Effector CD8-positive, alpha-beta T cell (primary cell): Measurements from ENCODE around the gene CLSTN3.
A peak's percentile ranks its signal among the peaks of the same experiment; 100 is the strongest.

Experiments
- DNase-seq: peaks from one replicate; lab custom pipeline; 2025; lab: John Stamatoyannopoulos, UW

CLSTN3 gene

GRCh38 chr12:7125632-7126227 lies 4.4 kb upstream of the CLSTN3 start:
- DNase-seq: no peak

DNA sequence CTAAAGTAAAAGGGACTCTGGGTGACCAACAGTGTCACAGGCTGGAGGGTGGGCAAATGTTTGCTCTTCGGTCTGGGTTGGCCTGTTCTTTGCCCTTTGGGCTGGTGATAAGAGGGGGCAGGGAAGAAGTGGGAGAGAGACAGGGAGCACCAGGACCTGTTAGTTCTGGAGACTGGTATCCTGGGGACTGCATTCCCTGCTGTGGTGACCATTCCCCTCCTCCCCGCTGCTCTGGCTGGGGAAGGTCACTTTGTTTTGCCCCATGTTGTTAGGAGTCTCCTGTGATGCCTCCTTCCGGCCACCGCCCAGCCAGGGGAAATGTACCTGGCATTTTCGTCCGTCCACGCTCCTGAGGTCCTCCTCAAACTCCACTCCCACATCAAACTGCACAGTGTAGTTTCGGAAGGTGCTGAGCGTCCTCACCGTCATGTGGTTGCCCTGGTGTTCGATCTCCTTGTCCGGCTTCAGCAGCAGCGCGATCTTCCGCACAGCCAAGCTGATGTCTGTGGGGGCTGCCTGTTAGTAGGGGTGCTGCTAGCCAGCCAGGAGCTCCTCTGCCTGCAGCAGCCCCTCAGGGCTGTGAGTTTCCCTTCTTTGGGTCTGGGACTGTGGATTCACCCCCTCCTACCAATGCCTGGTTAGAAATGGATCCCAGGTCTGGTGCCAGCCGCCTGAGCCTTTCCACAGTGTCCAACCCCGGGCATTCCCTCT lies 2.1 kb upstream of the CLSTN3 start:
- DNase-seq: no peak

DNA sequence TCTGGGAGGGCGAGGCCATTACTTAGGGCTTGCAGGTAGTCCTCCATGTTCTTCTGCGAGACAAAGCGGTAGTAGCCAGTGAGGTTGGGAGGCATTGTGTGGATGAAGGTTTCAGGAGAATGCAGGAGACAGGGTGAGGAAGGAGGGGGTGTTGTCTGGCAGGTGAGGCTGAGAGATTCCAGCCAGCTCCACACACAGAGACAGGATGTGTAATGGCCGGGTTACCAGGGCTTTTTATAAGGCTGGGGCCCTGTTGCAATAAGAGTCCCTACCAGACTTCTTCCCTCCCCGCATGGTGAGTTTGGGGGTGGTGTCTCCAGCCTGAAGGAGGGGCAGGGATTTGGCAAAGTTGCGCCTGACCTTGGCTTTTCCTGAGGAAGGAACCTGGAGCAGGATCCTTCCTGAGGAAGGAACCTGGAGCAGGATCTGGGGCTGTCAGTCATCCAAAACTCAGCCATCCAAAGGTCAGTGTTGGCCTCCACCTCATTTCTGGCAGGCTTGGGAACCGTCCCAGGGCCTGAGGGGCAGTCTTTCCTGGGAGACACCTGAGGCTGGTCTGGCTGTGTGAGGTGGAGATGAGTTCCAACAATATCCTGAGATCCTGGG lies 1.4 kb upstream of the CLSTN3 start, which contains the start of gene RBP5:
Gene RBP5, minus strand, starts transcription at position 209 of the 606 bp plus-strand sequence. Its CDS starts 114 bp downstream, at position 95.
- DNase-seq: no peak

- no peak for DNase-seq
These were observed 792 bp upstream of the CLSTN3 start for GRCh38 chr12:7129287-7129871.

DNA sequence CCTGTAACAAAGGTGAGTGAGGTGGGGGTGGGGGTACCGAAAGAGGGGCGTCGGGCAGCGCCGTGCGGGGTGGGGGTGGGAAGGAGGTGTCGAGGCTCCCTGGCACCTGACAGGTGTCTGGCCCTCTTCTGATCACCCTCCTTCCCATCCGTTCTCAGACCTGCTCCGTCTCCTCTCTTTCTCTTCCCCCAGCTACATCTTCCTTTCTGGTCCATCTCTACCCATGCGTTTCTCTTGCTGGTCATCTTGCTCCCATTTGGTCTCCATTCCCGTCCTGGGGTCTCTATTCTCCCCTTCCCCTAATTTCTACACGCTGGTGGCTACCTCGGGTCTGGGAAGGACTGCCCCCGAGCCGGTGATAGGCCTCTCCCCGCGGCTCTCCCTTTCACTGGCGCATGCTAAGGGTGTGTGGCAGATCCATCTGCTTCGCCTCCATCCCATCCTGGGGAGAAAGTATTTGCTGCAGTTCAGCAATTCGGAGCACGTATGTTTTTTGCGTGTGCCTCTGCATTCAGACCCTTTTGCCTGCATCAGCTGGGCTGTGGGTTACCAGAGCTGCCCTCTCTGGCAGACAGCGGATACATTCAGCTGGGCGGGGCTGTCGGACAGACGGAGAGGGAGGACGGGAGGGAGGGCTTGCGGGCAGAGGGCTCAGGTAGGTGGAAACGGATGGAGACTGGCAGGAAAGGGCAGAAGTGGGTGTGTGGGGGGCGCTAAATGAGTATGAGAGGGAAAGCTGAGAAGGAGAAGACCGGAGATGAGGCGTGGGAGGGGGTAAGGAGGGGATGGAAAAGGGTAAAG lies 730 bp downstream of the CLSTN3 start:
- peak; percentile 24 for DNase-seq

- DNase-seq: no peak
These were observed 1.3 kb downstream of the CLSTN3 start for GRCh38 chr12:7131502-7131866.

DNA sequence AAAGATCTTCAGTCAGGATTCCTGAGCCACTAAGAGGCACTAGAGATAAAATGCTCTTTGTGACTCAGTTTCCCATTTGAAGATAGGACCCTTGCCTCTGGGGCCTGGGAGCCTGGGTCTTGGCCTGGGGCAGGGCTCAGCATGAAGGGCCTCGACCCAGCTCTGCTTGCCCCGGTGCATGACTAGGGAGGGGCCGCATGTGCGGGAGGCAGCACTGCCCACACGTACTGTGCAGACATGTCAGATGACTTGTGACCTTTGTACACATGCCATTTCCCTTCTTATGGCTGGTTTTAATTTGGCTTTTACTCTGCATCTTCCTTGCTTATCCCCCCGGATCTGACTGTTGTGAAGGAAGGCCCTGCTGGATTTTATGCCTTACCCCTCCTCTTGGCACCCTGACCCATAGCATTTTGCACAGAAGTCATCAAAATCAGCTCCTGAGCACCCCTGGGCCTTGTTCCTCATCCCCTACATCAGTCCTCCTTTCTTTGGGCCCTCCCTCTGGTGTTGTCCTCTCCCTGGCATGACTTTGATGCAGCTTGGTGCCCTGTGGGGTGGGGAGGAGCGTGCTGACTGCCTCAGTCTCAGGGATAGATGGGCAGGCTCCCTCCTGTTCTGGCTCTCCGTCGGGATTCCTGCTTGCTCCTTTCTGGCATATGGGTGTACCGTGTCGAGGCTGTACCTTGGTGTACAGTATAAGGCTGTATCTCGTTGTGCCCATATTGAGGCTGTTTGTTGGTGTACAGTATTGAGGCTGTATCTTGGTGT lies 4.4 kb downstream of the CLSTN3 start:
- no peak for DNase-seq

GRCh38 chr12:7136071-7136470 lies 5.9 kb downstream of the CLSTN3 start:
- no peak for DNase-seq

DNA sequence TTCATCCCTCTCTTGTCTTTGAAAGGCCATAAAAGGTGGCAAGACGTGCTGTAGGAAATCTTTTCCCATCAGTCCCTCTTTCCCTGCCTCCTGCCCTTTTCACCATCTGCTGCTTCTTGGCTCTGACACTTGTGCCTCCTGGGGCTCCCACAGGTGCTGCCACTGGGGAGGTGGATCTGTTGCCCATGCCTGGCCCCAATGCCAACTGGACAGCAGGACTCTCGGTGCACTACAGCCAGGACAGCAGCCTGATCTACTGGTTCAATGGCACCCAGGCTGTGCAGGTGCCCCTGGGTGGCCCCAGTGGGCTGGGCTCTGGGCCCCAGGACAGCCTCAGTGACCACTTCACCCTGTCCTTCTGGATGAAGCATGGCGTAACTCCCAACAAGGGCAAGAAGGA lies 6.5 kb downstream of the CLSTN3 start:
- no peak for DNase-seq

- DNase-seq: no peak
These were observed 7.7 kb downstream of the CLSTN3 start for GRCh38 chr12:7137908-7138307.

- no peak for DNase-seq
These were observed 9.0 kb downstream of the CLSTN3 start for GRCh38 chr12:7139200-7139599.

DNA sequence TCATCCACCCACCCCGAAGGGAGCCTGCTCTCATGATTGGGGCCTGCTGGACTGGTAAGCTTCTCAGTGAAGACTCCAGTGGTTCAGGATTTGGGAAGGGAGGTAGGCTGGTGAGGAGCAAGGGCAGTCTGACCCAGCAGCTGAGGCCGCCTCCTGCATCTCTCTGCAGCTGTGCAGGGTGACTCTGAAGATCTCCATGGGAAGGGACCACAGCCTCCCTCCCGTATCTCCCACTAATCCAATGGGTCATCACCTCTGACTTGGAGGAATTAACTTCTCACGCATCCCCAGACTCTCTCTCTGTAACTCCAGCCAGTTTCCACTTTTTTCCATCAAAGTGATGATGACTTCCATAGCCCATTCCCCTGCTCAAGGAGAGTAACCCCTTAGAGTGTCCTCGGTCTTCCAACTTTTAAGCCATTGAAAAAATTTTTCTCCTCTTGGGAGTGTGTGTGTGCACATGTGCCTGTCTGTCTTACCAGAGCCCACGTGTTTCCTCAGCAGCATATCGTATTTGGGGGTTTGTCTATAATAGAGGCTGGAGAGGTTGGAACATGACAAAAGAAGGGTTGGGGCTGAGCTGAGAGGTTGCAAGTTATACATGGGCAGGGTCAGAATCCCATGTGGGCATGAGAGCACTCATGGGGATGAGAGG lies 11.3 kb downstream of the CLSTN3 start:
- DNase-seq: no peak

DNA sequence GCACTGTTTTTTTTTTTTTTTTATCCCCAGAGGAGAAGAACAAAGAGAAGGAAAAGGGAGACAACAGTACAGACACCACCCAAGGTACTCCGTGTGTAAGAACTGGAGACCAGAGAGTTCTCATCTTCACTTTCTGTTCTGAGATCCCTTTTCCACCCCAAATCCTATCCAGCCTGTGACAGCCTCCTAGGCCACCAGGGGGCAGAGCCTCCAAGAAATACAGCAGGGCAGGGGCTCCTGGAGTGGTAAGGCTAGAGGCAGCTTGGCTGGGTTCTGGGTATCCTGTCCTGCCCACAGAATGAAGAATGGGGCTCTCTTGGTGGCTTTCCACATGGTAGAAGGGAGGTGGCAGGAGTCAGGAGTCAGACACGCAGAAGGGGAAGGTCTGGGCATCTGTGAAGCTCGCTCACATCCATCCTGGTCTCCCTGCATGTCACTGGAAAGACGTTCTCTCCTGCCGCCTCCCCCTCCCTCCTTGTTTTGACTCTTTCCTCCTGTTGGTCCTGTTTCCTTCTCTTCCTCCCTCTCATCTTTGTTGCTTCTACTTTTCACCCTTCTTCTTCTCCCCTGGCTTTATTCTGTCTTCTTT lies 12.0 kb downstream of the CLSTN3 start:
- DNase-seq: peak; percentile 28

DNA sequence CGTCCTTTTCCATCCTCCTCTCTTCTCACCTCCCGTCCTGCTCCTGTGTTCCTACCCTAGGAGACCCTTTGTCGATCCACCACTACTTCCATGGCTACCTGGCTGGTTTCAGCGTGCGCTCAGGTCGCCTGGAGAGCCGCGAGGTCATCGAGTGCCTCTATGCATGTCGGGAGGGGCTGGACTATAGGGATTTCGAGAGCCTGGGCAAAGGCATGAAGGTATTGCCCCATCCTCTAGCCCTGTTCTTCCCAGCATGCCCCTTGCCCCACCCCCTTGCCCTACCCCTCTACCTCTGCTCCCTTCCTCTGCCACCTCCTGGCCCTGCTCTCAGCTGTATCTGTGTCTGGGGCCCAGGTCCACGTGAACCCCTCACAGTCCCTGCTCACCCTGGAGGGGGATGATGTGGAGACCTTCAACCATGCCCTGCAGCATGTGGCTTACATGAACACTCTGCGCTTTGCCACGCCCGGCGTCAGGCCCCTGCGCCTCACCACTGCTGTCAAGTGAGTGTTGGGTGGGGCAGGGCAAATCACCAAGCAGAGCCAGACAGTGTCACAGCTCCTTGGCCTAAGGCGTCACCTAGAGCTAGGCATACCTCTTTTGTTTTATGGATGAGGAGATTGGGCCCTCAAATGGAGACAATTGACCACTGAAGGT lies 12.8 kb downstream of the CLSTN3 start:
- DNase-seq: no peak

DNA sequence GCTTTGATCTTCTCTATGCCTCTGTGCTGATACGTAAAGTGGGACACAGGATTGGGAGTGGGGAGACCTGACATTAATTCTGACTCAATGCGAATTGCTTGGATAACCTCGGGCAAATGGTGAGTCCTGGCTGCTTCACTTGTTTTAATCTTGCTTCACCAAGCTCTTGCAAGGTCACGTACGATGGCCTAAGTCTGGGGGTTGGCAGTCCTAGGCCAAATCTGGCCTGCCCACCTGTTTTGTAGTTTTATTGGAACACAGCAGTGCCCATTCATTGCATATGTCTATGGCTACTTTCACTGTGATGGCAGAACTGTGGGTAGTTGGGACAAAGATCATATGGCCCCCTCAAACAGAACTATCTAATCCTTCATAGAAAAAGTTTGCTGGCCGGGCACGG lies 13.4 kb downstream of the CLSTN3 start:
- no peak for DNase-seq

- no peak for DNase-seq
These were observed 14.4 kb downstream of the CLSTN3 start for GRCh38 chr12:7144414-7145120.

DNA sequence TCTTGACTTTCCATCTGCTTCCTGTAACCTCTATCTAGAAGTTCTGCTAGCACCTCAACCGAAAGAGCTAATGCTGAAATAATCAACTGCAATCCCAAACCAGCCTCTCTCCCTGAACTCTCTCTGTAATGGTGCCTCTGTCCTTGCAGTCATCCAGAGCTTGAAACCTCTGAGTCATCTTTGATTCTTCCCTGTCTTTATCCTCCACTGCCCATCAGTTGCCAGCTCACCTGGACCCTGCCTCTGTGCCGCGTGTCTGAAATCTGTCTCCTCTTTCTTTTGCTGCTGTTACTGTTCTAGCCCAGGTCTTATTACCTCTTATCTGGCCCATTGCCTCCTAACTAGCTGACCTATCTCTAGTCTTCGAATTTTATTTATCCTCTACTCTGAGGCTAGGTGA lies 15.5 kb downstream of the CLSTN3 start:
- no peak for DNase-seq

- DNase-seq: no peak
These were observed 16.1 kb downstream of the CLSTN3 start for GRCh38 chr12:7146228-7146627.

DNA sequence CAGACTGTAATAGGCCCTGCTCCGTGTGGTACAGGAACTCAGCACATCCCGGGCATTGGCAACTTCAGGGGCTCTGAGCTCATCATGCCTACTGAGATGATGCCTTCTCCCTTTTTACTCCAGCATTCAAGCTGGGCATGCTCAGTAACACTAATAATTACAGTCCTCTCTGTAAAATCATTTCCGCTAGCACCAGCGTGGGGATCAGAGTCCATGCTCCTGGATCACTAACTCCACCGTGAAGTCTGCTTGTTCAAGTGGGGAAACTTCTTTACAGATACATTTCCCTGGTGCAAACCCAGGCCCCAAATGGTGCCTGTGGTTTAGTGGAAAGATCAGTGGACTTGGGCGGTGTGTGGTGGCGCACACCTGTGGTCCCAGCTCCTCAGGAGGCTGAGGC lies 16.7 kb downstream of the CLSTN3 start:
- no peak for DNase-seq
